KBM-7 (cell line): ENCODE results near the gene CRACR2B.

ENCODE experiments used
- DNase-seq: peaks from one replicate; pipeline ENCODE4 v3.0.0-alpha.2; 2015
- in situ Hi-C: fragments of 300-500 bp; cut with MboI; formaldehyde crosslinking; loops from 2 replicates; pipeline ENCODE4 v1.14.3; 2020; ENCODE audit warnings: low sequenced_read_pairs, low pct_unique_long_range_greater_than_20kb, mixed read lengths

Gene CRACR2B

GRCh38 chr11:875203-875602 lies 47.5 kb downstream of the CRACR2B start:
- no peak for DNase-seq
- in situ Hi-C loops = no loop called here

GRCh38 chr11:875769-876301 lies 48.1 kb downstream of the CRACR2B start:
- in situ Hi-C loops = no loop called here
- DNase-seq = no peak

- no peak for DNase-seq
- in situ Hi-C loops = no loop called here
These were observed 48.8 kb downstream of the CRACR2B start for GRCh38 chr11:876545-876944.

GRCh38 chr11:877565-877964 lies 49.8 kb downstream of the CRACR2B start:
- no peak for DNase-seq
- in situ Hi-C loops = no loop called here

- in situ Hi-C loops = no loop called here
- no peak for DNase-seq
These were observed 52.7 kb downstream of the CRACR2B start for GRCh38 chr11:880447-880846.
